HepG2 (cell line): ENCODE results near the gene LRRC8E.

Experiments used
- AFF4 ChIP-seq: sonication (generic); formaldehyde crosslinking; IDR thresholded peaks from 2 replicates; pipeline ENCODE4 v1.4.0; 2020; ENCODE audit warnings: missing genetic modification reagents
- CBFB ChIP-seq: sonication (generic); formaldehyde crosslinking; IDR thresholded peaks from 2 replicates; pipeline ENCODE4 v1.4.0; 2020; ENCODE audit warnings: missing genetic modification reagents
- CTCF ChIP-seq: sonication (generic); formaldehyde crosslinking; IDR thresholded peaks from 2 replicates; pipeline ENCODE4 v1.5.0; 2020; ENCODE audit warnings: mild to moderate bottlenecking, missing genetic modification reagents, moderate library complexity
- EP300 ChIP-seq, 3 experiments: sonication (generic) in 1 of 3; formaldehyde crosslinking in 1 of 3; IDR thresholded peaks; 2 replicates each; pipeline versions ENCODE4 v1.5.1 to v1.6.1; 2011 to 2020; ENCODE audit warnings: low read depth in 2 of 3, low read length in 2 of 3, borderline replicate concordance in 1 of 3, improper control_type of control experiment in 1 of 3, mild to moderate bottlenecking in 1 of 3, missing genetic modification reagents in 1 of 3, moderate library complexity in 1 of 3
- HMG20A ChIP-seq: IDR thresholded peaks from 2 replicates; pipeline ENCODE4 v1.6.1; 2016; ENCODE audit warnings: borderline replicate concordance
- POLR2A ChIP-seq, 2 experiments: IDR thresholded peaks; 2 replicates each; pipeline ENCODE4 v1.6.1; 2011; ENCODE audit warnings: low read depth in 2 of 2, low read length in 2 of 2, mild to moderate bottlenecking in 1 of 2, moderate library complexity in 1 of 2; ENCODE audit not compliant: insufficient read depth in 1 of 2
- SETDB1 ChIP-seq: sonication (generic); formaldehyde crosslinking; IDR thresholded peaks from 2 replicates; pipeline ENCODE4 v1.5.1; 2020; ENCODE audit warnings: missing genetic modification reagents, mild to moderate bottlenecking, borderline replicate concordance
- ZNF564 ChIP-seq: sonication (generic); formaldehyde crosslinking; IDR thresholded peaks from 2 replicates; pipeline ENCODE4 v1.8.1; 2023; ENCODE audit warnings: mild to moderate bottlenecking, missing genetic modification reagents
- ZNF652 ChIP-seq: IDR thresholded peaks from 2 replicates; pipeline ENCODE4 v1.6.1; 2016; ENCODE audit warnings: low read depth, borderline replicate concordance

DNA sequence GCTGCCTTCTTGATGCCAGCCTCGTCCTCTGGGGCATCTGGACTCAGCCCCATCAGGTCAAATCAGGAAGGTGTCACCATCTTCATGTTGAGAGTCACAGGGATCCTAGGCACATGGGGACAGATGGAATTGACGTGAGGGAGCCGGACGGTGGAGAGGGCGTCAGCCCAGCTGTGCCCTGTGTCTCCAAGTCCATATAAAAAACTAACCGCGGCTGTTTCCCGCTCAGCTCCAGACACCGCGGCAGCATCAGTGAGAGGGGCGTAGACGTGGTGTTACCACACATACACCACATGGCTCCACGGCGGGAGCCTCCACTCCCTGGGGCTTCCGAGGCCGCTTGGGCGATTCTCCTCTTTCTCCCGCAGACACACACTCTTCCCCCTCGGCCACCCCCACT, 8.5 kb upstream of the LRRC8E start:
- no peak for TF ChIP-seq CTCF (CRISPR knock-in tag)
- no peak for TF ChIP-seq AFF4 (CRISPR knock-in tag)
- no peak for TF ChIP-seq HMG20A (CRISPR knock-in tag)
- no peak for TF ChIP-seq ZNF564 (CRISPR knock-in tag)
- TF ChIP-seq ZNF652 (CRISPR knock-in tag) = no peak
- no peak for TF ChIP-seq CBFB (CRISPR knock-in tag)
- TF ChIP-seq SETDB1 (CRISPR knock-in tag) = no peak
- TF ChIP-seq EP300 (IDR thresholded peaks at IDR 0.05; ENCODE audit: low read depth in 2 of 2, low read length in 2 of 2) = no peak
- TF ChIP-seq EP300 (CRISPR knock-in tag; IDR thresholded peaks at IDR 0.05; ENCODE audit: borderline replicate concordance) = no peak
- TF ChIP-seq POLR2A (IDR thresholded peaks at IDR 0.05; ENCODE audit: insufficient read depth in 1 of 2, low read depth in 2 of 2, low read length in 2 of 2) = no peak
